PC-9 (cell line): ENCODE data around the gene PCID2. TPM values are rescaled to one million over a fixed set of nuclear protein-coding genes. Genes with fewer than 3 reads are reported as not detected.

Experiments
- BruUV-seq: library from RNA; stranded (reverse); fragments of 400-500 nt; replicated peaks from 2 replicates; lab custom pipeline; 2021; lab: Mats Ljungman, UMichigan
- CTCF ChIA-PET: fragments of 300-600 bp; sonication (Branson Sonifier 250); formaldehyde crosslinking; loops from one replicate; lab custom pipeline; 2022; ENCODE audit warnings: antibody characterized with exemption; lab: Charles Lee
- POLR2A ChIA-PET: fragments of 300-600 bp; sonication (Branson Sonifier 250); formaldehyde crosslinking; loops from one replicate; lab custom pipeline; 2022; ENCODE audit warnings: antibody characterized with exemption; ENCODE audit not compliant: unreplicated experiment; lab: Charles Lee
- DNase-seq, 2 experiments: peaks; one replicate each; pipeline versions ENCODE4 v3.0.0 to v3.0.0-alpha.2; 2015 to 2022; ENCODE audit warnings: mixed read lengths in 1 of 2
- H2AFZ ChIP-seq: fragments of 200-600 bp; sonication (generic); 2 replicates; pipeline ENCODE4 v1.8.1; 2017; ENCODE audit warnings: antibody characterized with exemption
- H3F3A ChIP-seq: fragments of 200-600 bp; sonication (generic); 2 replicates; pipeline ENCODE4 v1.8.1; 2017; ENCODE audit warnings: antibody characterized with exemption, mild to moderate bottlenecking, low read depth; ENCODE audit not compliant: insufficient read depth
- H3K27ac ChIP-seq: fragments of 200-600 bp; sonication (generic); 2 replicates; pipeline ENCODE4 v1.6.1; 2016; ENCODE audit warnings: mixed run types
- H3K27me3 ChIP-seq: fragments of 200-600 bp; sonication (generic); 2 replicates; pipeline ENCODE4 v1.6.1; 2016; ENCODE audit warnings: low read depth, mixed run types; ENCODE audit not compliant: insufficient read depth
- H3K36me3 ChIP-seq: fragments of 200-600 bp; sonication (generic); 2 replicates; pipeline ENCODE4 v1.6.1; 2016; ENCODE audit warnings: low read depth, mixed run types
- H3K4me1 ChIP-seq: fragments of 200-600 bp; sonication (generic); replicated peaks from 2 replicates; pipeline ENCODE4 v1.6.1; 2016; ENCODE audit warnings: mixed run types; ENCODE audit not compliant: insufficient read depth
- H3K4me2 ChIP-seq: fragments of 200-600 bp; sonication (generic); 2 replicates; pipeline ENCODE4 v1.6.1; 2017; ENCODE audit warnings: mixed run types
- H3K4me3 ChIP-seq: fragments of 200-600 bp; sonication (generic); 2 replicates; pipeline ENCODE4 v1.6.1; 2016; ENCODE audit warnings: mixed run types
- H3K79me2 ChIP-seq: fragments of 200-600 bp; sonication (generic); 2 replicates; pipeline ENCODE4 v1.6.1; 2017; ENCODE audit warnings: low read depth, mixed run types
- H3K9me2 ChIP-seq: fragments of 200-600 bp; sonication (generic); 2 replicates; pipeline ENCODE4 v1.8.1; 2017; ENCODE audit warnings: mild to moderate bottlenecking; ENCODE audit not compliant: insufficient read depth
- H3K9me3 ChIP-seq: fragments of 200-600 bp; sonication (generic); 2 replicates; pipeline ENCODE4 v1.8.1; 2016; ENCODE audit warnings: low read depth; ENCODE audit not compliant: insufficient read depth
- H4K20me1 ChIP-seq: fragments of 200-600 bp; sonication (generic); 2 replicates; pipeline ENCODE4 v1.8.1; 2017; ENCODE audit not compliant: insufficient read depth
- EZH2 ChIP-seq: fragments of 200-600 bp; sonication (generic); IDR thresholded peaks from 2 replicates; pipeline ENCODE4 v1.8.0; 2017; ENCODE audit warnings: antibody characterized with exemption, low read depth
- intact Hi-C: fragments of 100-400 bp; cut with micrococcal nuclease; formaldehyde crosslinking; loops from one replicate; pipeline ENCODE4 v1.10.0; 2022; ENCODE audit not compliant: unreplicated experiment
- total RNA-seq: library from RNA; stranded (reverse); gene quantifications from 2 replicates; pipeline ENCODE4 v1.2.3, GENCODE V29; 2021
- TF ChIP-seq, protein P1 (sequence below): fragments of 200-600 bp; sonication (generic); conservative IDR thresholded peaks from 2 replicates; pipeline ENCODE4 v1.6.1; 2017; ENCODE audit warnings: mixed run types, antibody characterized with exemption, mild to moderate bottlenecking, moderate library complexity

The PCID2 gene
- total RNA-seq, 1 experiment from 2014 or later = 71.8 TPM

- Histone ChIP-seq H3K4me1 (no peaks in the 10 kb centered on the region), H3K4me2 (no peak overlapping the region), H2AFZ (no peak overlapping the region), H3K9me2 (no peaks in the 10 kb centered on the region), H3K4me3 (no peak overlapping the region), H3K27me3 (no peaks in the 10 kb centered on the region), H3K9me3 (no peaks in the 10 kb centered on the region), H3F3A (peaks cover 28% of the 10 kb centered on the region), H3K36me3 (peaks cover 20% of the 10 kb centered on the region; the same call in 1 of the 2 replicates), H3K79me2 (peaks cover 37% of the 10 kb centered on the region), H3K27ac (no peak overlapping the region), H4K20me1 (peaks cover 71% of the 10 kb centered on the region)
- ChIA-PET POLR2A (interaction anchor here (0.6 kb wide), 1 partner anchor 21 kb away, joined by 5 read pairs; no protein-coding TSS in a partner anchor), CTCF (no interaction called here)
- no TSS peak for BruUV-seq
- no peak for DNase-seq
- intact Hi-C loops = no loop called here
- TF ChIP-seq, protein P1, sequence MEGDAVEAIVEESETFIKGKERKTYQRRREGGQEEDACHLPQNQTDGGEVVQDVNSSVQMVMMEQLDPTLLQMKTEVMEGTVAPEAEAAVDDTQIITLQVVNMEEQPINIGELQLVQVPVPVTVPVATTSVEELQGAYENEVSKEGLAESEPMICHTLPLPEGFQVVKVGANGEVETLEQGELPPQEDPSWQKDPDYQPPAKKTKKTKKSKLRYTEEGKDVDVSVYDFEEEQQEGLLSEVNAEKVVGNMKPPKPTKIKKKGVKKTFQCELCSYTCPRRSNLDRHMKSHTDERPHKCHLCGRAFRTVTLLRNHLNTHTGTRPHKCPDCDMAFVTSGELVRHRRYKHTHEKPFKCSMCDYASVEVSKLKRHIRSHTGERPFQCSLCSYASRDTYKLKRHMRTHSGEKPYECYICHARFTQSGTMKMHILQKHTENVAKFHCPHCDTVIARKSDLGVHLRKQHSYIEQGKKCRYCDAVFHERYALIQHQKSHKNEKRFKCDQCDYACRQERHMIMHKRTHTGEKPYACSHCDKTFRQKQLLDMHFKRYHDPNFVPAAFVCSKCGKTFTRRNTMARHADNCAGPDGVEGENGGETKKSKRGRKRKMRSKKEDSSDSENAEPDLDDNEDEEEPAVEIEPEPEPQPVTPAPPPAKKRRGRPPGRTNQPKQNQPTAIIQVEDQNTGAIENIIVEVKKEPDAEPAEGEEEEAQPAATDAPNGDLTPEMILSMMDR = no peak
- no peak for TF ChIP-seq EZH2
Measured at GRCh38 chr13:113225515-113225914, 17.0 kb upstream of the PCID2 start.

GRCh38 chr13:113224486-113224885, 16.0 kb upstream of the PCID2 start:
- no peak overlapping the region for H2AFZ ChIP-seq
- H4K20me1 ChIP-seq = peaks cover 79% of the 10 kb centered on the region
- no peak overlapping the region for H3K27ac ChIP-seq
- no peak overlapping the region for H3K4me3 ChIP-seq
- TF ChIP-seq EZH2 = no peak
- TF ChIP-seq, protein P1 = no peak
- H3K4me1 ChIP-seq = no peaks in the 10 kb centered on the region
- POLR2A ChIA-PET = no interaction called here
- BruUV-seq = no TSS peak
- H3K9me3 ChIP-seq = no peaks in the 10 kb centered on the region
- peaks cover 21% of the 10 kb centered on the region for H3F3A ChIP-seq
- peaks cover 28% of the 10 kb centered on the region; the same call in 1 of the 2 replicates for H3K36me3 ChIP-seq
- CTCF ChIA-PET = no interaction called here
- intact Hi-C loops = no loop called here
- no peaks in the 10 kb centered on the region for H3K9me2 ChIP-seq
- no peak overlapping the region for H3K4me2 ChIP-seq
- H3K27me3 ChIP-seq = no peaks in the 10 kb centered on the region
- peaks cover 48% of the 10 kb centered on the region for H3K79me2 ChIP-seq
- no peak for DNase-seq

DNA sequence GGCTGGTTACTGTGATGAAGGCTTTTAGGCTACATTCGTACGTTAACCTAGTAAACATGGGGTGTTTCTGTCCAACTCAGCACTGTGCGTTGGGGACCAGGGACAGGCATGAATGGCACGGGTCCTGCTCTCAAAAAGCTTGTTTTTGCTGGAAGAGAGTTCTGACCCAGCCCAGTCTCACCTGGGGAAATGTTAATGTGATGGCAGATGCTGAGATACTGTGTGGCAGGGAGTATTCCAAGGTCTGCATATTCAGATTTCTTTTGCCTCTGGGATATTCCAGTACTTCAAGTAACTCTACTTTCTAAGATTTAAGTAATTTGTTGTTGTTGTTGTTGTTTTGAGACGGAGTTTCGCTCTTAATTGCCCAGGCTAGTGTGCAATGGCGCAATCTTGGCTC, 14.6 kb upstream of the PCID2 start:
- no peak overlapping the region for H3K4me3 ChIP-seq
- POLR2A ChIA-PET = no interaction called here
- no peak overlapping the region for H2AFZ ChIP-seq
- H3F3A ChIP-seq = peaks cover 9% of the 10 kb centered on the region
- H3K79me2 ChIP-seq = peaks cover 62% of the 10 kb centered on the region
- no peak for TF ChIP-seq EZH2
- TF ChIP-seq, protein P1 = no peak
- no peak overlapping the region for H3K27ac ChIP-seq
- H3K4me1 ChIP-seq = no peaks in the 10 kb centered on the region
- intact Hi-C loops = no loop called here
- H3K36me3 ChIP-seq = peaks cover 34% of the 10 kb centered on the region; the same call in 1 of the 2 replicates
- peaks cover 80% of the 10 kb centered on the region for H4K20me1 ChIP-seq
- H3K9me2 ChIP-seq = no peaks in the 10 kb centered on the region
- CTCF ChIA-PET = no interaction called here
- H3K4me2 ChIP-seq = no peak overlapping the region
- DNase-seq = no peak
- H3K27me3 ChIP-seq = no peaks in the 10 kb centered on the region
- no peaks in the 10 kb centered on the region for H3K9me3 ChIP-seq
- no TSS peak for BruUV-seq
